ENCODE measurements around the gene PFDN6.
A peak's percentile ranks its signal among the peaks of the same experiment; 100 is the strongest.

Gene PFDN6

DNA sequence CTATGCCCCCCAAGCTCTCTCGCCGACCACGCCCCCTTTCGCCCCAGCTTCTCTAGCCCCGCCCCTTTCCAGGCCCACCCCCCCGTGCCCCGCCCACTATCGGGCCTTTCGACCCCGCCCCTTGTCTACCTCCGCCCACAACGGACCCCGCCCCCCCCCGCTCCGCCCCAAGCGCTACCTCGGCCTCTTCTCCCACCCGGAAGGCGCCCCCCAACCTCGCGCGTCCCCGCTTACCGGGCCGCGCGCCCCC, 27.9 kb downstream of the PFDN6 start:
- DNase-seq (ENCODE audit: low read depth) = no peak

- DNase-seq (ENCODE audit: low read depth) = peak; percentile 90
Measured at GRCh38 chr6:33317669-33318425, 28.4 kb downstream of the PFDN6 start, which contains the start of gene ZBTB22. TSS of gene ZBTB22 (minus strand) at chr6:33317744. CDS start at chr6:33316916, 828 bp downstream.

- no peak for DNase-seq (ENCODE audit: low read depth)
Measured at GRCh38 chr6:33318426-33319073, 29.1 kb downstream of the PFDN6 start.

DNA sequence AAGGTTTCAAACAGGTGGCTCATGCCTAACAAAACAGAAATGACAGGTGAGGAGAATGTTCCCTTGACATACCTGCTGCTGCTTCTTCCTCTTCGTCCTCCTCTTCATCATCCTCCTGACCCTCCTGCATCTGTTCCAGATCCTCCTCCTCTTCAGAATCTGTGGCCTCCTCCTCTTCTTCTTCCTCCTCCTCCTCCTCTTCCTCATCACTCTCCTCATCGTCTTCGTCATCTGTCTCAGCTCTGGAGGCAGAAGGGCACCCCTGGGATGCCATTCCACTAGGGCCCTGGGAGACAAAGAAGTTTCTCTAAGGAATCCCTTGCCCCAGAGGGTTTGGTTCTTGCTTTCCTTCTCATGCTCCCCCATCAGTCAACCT, 30.5 kb downstream of the PFDN6 start:
- no peak for DNase-seq (ENCODE audit: low read depth)

GRCh38 chr6:33320315-33321181, 31.1 kb downstream of the PFDN6 start:
- no peak for DNase-seq (ENCODE audit: low read depth)

GRCh38 chr6:33321227-33321626, 31.8 kb downstream of the PFDN6 start:
- no peak for DNase-seq (ENCODE audit: low read depth)

DNA sequence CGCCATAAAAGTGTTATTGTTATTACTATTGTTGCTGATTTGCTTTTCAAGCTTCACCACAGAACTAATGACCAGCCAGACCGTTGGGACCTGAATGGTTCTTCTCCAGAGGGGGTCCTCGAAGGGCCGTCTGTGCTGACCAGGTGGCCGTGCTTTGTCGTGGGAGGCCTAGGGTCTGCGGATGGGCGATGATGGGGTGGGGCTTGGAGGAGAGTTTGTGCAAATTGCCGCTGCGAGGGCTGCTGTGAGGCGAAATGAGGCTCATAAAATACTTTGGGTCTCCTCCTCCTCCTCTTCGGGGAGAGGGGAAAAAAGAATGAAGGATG, 34.2 kb downstream of the PFDN6 start:
- no peak for DNase-seq (ENCODE audit: low read depth)

GRCh38 chr6:33324125-33324524, 34.7 kb downstream of the PFDN6 start:
- no peak for DNase-seq (ENCODE audit: low read depth)

DNA sequence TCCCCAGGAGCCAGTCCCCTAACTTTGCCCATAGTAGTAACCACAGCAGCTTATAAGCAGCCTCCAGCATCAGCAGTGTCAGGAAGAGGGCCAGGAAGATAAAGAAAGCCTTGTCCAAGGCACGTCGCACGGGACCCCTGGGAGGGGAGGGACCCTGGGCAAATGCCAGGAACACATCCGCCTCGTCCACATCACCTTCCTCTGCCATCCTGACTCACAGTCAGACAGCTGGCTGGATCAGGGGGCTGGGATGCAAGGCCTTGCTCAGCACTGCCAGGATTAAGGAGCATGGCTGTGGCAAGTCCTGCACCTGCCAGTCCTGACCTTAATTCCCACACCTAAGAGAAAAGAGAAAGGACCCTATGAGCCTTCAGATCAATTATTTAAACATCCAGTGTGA, 39.7 kb downstream of the PFDN6 start:
- no peak for DNase-seq (ENCODE audit: low read depth)

DNA sequence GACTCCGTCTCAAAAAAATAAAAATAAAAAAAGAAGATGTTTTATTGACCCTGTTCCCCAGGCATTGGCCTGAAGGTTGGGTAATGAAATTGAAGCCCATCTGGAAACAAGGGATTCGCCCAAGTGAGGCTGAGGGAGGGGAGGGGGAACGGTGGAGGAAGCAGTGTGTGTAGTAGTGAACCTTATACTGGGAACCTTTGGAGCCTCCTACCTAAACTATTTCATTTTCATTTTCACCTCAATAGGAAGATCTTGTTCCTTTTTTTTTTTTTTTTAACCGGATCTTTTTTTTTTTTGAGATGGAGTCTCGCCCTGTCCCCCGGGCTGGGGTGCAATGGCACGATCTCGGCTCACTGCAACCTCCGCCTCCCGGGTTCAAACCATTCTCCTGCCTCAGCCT, 41.3 kb downstream of the PFDN6 start:
- no peak for DNase-seq (ENCODE audit: low read depth)

DNA sequence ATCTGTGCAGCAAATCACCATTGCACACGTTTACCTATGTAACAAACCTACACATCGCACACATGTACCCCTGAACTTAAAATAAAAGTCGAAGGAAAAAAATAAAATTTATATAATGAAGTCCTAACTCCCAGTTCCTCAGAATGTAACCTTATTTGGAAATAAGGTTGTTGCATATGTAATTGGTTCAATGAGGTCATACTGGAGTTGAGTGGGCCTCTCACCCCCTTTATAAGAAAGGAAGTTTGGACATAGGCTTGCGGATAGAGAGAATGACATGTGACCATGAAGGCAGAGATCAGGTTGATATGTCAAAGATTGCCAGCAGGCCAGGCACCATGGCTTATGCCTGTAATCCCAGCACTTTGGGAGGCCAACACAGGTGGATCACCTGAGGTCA, 44.3 kb downstream of the PFDN6 start:
- no peak for DNase-seq (ENCODE audit: low read depth)

- no peak for DNase-seq (ENCODE audit: low read depth)
Measured at GRCh38 chr6:33335916-33336315, 46.5 kb downstream of the PFDN6 start.

- no peak for DNase-seq (ENCODE audit: low read depth)
Measured at GRCh38 chr6:33336495-33336894, 47.1 kb downstream of the PFDN6 start.

DNA sequence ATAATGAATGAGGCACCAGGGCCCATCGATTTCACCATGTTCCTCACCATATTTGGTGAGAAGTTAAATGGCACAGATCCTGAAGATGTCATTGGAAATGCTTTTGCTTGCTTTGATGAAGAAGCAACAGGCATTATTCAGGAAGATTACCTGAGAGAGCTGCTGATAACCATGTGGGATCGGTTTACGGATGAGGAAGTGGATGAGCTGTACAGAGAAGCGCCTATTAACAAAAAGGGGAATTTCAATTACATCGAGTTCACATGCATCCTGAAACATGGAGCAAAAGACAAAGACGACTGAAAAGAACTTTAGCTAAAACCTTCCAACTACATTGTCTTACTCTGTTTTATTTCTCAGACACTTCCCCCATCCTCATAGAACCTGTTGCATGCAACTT, 49.8 kb downstream of the PFDN6 start:
- no peak for DNase-seq (ENCODE audit: low read depth)
